Smooth muscle cell of the coronary artery (primary cell): ENCODE results near the gene EPC2. TPM values are rescaled to one million over a fixed set of nuclear protein-coding genes. Genes with fewer than 3 reads are reported as not detected.

Experiments
- total RNA-seq: library from RNA; depleted of rRNA; stranded (reverse); fragments of >200 nt; gene quantifications from 2 replicates; pipeline ENCODE4 v1.2.3, GENCODE V29; 2014; ENCODE audit warnings: low replicate concordance

EPC2 gene, protein sequence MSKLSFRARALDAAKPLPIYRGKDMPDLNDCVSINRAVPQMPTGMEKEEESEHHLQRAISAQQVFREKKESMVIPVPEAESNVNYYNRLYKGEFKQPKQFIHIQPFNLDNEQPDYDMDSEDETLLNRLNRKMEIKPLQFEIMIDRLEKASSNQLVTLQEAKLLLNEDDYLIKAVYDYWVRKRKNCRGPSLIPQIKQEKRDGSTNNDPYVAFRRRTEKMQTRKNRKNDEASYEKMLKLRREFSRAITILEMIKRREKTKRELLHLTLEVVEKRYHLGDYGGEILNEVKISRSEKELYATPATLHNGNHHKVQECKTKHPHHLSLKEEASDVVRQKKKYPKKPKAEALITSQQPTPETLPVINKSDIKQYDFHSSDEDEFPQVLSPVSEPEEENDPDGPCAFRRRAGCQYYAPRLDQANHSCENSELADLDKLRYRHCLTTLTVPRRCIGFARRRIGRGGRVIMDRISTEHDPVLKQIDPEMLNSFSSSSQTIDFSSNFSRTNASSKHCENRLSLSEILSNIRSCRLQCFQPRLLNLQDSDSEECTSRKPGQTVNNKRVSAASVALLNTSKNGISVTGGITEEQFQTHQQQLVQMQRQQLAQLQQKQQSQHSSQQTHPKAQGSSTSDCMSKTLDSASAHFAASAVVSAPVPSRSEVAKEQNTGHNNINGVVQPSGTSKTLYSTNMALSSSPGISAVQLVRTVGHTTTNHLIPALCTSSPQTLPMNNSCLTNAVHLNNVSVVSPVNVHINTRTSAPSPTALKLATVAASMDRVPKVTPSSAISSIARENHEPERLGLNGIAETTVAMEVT
- total RNA-seq = 12.6 and 16.8 TPM in 2 replicates

DNA sequence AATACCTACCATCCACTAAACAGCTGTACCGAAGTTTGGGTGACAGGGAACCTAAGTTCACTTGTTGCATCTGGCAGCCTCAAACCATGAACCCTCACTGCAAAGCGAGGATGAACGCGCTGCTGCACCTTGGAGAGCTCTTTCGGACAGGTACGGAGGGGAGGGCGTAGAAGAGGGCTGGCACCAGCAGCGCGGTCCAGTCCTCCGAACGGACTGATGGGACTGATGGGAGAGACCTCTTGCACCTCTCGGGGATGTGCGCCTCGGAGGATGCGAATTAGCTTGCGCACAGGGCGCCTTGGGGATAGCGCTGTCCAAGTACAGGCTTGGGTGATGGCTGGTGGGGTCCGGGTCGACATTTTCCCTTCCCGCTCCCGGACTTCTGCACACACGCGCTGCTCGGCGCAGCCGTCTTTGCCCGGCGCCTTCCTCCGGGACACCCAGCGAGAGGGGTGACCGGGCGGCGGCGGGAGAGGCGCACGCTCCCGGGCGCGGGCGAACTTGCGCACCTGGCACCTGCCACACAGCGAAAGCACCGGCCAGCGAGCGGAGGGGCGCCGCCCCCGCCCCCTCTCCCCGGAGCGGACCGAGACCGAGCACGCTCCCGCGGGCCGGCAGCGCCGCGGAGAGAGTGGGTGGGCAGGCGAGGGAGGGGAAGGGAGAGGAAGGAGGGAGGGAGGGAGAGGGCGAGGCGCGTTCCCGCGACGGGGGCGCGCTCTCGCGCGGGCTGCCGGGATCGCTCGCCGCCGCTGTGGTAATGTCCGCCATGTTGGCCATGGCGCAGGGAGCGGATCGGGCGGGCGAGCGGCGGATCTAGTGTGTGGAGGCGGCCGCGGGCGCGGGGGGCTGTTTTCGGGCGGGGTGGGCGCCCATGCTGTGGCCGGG lies at the start of gene EPC2:
EPC2 (plus strand) TSS at position 754 of the 885 bp plus-strand sequence. CDS start 267 bp downstream, outside the sequence.

Other genes starting within 250 kb of the EPC2 start
- gene KIF5C, start 230.5 kb downstream of the EPC2 start, total RNA-seq = 0.08 and 0.12 TPM in 2 replicates